ENCODE data around the gene DCAF15.
A peak's percentile ranks its signal among the peaks of the same experiment; 100 is the strongest.

DCAF15 gene

DNA sequence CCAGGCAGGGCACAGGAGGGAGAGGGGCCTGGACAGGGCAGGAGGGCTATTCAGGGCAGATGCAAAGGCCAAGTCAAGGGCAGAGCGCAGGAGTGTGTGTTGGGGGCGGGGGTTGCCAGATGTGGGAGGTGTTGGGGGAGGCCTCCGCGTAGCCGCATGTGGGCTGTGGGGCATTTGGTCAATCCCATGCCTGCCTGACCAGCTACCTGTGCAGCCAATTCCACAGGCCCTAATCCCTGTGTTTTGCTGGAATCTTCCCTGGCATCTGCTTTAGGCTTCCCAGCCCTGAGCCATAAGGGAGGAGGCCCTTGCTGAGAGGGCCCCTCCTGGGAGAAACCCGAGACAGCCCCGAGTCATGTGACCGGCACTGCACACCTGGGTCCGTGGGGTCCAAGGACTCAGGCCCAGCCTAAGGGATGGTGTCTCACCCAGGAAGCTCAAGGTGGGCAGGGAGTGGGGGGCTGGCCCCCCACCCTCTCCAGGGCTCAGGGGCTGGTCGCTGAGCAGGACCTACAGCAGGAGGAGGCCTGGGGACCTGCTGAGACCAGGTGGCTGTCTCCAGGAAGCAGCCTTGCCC, 33.5 kb downstream of the DCAF15 start:
- no peaks in the 10 kb centered on the region for H3K27me3 Mint-ChIP-seq
- no peaks in the 10 kb centered on the region for H3K9me3 Mint-ChIP-seq
- peak; percentile 51 for ATAC-seq
- H3K36me3 Mint-ChIP-seq, result peaks cover 24% of the 10 kb centered on the region
- H3K27ac Mint-ChIP-seq, result peak overlapping the region; percentile 92
- peaks cover 81% of the 10 kb centered on the region for H3K4me1 Mint-ChIP-seq
- H3K4me3 Mint-ChIP-seq, result peak overlapping the region; percentile 45

GRCh38 chr19:13986348-13986904, 34.1 kb downstream of the DCAF15 start:
- peak; percentile 94 for ATAC-seq

DNA sequence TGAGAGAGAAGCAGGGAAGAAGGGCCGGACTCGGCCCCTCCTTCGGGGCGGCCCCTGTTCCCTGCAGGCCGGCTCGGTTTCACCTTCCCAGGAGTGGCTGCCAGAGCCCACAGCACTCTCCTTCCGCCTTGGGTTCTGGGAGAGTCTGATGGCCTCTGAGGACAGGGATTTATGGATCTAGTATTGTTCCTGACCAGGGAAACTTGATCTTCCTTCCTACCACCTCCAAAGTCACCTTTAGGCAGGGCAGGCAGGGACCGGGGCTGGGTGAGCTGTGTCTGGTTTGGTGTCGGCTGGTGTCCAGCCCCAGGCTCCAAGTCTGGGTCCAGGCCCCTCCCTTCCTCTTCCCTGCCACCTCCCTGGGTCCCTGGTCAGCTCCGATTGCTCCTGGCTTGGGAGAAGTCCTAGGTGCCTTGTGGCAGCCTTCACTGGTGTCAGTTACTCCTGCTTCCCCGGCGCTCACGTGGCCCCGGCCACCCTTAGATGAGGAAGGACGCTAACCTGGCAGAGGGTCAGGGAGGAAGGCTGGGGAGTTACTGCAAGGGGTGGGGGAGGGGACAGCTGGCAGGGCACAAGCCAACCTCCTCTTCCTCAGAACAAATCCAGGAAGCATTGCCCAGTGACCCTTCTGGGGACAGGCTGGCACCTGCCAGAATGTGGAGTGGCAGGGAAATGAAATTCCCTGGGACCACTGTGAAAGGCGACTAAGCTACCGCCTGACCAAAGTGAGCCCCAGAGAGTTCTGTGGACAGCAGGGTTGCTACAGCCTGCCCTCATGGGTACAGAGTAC, 35.0 kb downstream of the DCAF15 start:
- Mint-ChIP-seq H3K9me3 (no peaks in the 10 kb centered on the region), H3K4me3 (peak overlapping the region; percentile 70), H3K36me3 (peaks cover 34% of the 10 kb centered on the region), H3K27ac (peak overlapping the region; percentile 92), H3K4me1 (peaks cover 77% of the 10 kb centered on the region), H3K27me3 (no peaks in the 10 kb centered on the region)
- ATAC-seq, result no peak

More at GRCh38 chr19:13986348-13986904, 34.1 kb downstream of the DCAF15 start:
- peaks cover 29% of the 10 kb centered on the region for H3K36me3 Mint-ChIP-seq
- no peaks in the 10 kb centered on the region for H3K9me3 Mint-ChIP-seq
- peak overlapping the region; percentile 70 for H3K4me3 Mint-ChIP-seq
- peak overlapping the region; percentile 92 for H3K27ac Mint-ChIP-seq
- H3K27me3 Mint-ChIP-seq, result no peaks in the 10 kb centered on the region
- peaks cover 80% of the 10 kb centered on the region for H3K4me1 Mint-ChIP-seq

GRCh38 chr19:13989487-13989886, 37.2 kb downstream of the DCAF15 start:
- H3K9me3 Mint-ChIP-seq, result no peaks in the 10 kb centered on the region
- H3K36me3 Mint-ChIP-seq, result peaks cover 40% of the 10 kb centered on the region
- H3K4me1 Mint-ChIP-seq, result peaks cover 62% of the 10 kb centered on the region
- peak overlapping the region; percentile 92 for H3K27ac Mint-ChIP-seq
- no peak for ATAC-seq
- no peaks in the 10 kb centered on the region for H3K27me3 Mint-ChIP-seq
- H3K4me3 Mint-ChIP-seq, result no peak overlapping the region

DNA sequence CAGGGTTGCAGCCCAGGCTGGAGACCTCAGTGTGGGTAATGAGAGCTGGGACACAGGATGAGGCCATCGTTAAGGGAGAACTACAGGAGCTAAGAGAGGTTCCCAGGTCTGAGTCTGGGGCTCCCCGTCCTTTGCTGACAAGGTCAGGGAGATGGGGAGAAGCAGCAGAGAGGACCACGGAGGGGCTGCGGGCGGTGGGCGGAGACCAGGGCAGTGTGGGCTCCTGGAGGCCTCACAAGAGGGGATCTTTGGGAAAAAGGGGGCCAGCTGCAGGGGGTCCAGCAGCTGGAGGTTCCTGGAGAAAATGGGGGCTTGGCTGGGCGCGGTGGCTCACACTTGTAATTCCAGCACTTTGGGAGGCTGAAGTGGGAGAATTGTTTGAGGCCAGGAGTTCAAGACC, 37.8 kb downstream of the DCAF15 start:
- H3K4me1 Mint-ChIP-seq, result peaks cover 61% of the 10 kb centered on the region
- H3K27me3 Mint-ChIP-seq, result no peaks in the 10 kb centered on the region
- no peak for ATAC-seq
- no peak overlapping the region for H3K4me3 Mint-ChIP-seq
- H3K36me3 Mint-ChIP-seq, result peaks cover 40% of the 10 kb centered on the region
- H3K27ac Mint-ChIP-seq, result no peak overlapping the region
- no peaks in the 10 kb centered on the region for H3K9me3 Mint-ChIP-seq

- Mint-ChIP-seq H3K4me1 (peaks cover 45% of the 10 kb centered on the region), H3K36me3 (peaks cover 40% of the 10 kb centered on the region)
Observed at GRCh38 chr19:13992025-13992424, 39.7 kb downstream of the DCAF15 start.

GRCh38 chr19:13993590-13994300, 41.4 kb downstream of the DCAF15 start:
- Mint-ChIP-seq H3K4me1 (peaks cover 29% of the 10 kb centered on the region), H3K4me3 (no peak overlapping the region), H3K36me3 (peaks cover 42% of the 10 kb centered on the region), H3K27ac (no peak overlapping the region), H3K27me3 (no peaks in the 10 kb centered on the region), H3K9me3 (no peaks in the 10 kb centered on the region)
- no peak for ATAC-seq

More at GRCh38 chr19:13992025-13992424, 39.7 kb downstream of the DCAF15 start:
- H3K4me3 Mint-ChIP-seq, result no peak overlapping the region
- no peaks in the 10 kb centered on the region for H3K27me3 Mint-ChIP-seq
- peak overlapping the region; percentile 33 for H3K27ac Mint-ChIP-seq
- H3K9me3 Mint-ChIP-seq, result no peaks in the 10 kb centered on the region
- no peak for ATAC-seq

DNA sequence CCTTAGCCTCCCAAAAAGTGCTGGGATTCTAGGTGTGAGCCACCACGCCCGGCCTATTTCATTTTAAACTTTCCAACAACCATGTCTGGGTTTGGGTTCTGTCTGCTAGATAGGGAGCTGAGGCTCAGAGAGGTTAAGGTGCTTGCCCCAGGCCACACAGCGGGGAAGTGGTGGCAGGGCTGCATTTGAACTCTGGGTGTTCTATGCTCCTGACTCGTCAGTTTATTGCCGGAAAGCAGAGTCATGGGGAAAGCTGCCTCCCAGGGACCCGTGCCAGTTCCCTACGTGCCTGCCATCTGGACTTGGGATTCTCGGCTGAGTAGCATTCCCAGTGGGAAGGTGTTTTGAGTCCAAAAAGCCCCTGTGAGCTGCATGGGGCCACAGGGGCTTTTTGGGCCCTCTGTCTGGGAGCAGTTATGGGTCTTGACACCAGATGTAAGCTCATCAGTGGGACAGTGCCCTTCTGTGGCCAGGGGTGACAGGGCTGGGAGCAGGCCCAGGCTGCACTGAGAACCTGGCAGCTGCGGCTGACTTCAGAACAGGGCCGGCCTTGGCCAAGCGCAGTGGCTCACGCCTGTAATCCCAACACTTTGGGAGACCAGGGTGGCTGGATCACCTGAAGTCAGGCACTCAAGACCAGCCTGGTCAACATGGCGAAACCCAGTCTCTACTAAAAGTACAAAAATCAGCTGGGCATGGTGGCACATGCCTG, 42.9 kb downstream of the DCAF15 start:
- H3K4me3 Mint-ChIP-seq, result no peak overlapping the region
- H3K27me3 Mint-ChIP-seq, result no peaks in the 10 kb centered on the region
- H3K36me3 Mint-ChIP-seq, result peaks cover 30% of the 10 kb centered on the region
- ATAC-seq, result no peak
- H3K4me1 Mint-ChIP-seq, result peaks cover 20% of the 10 kb centered on the region
- H3K27ac Mint-ChIP-seq, result peak overlapping the region; percentile 25
- no peaks in the 10 kb centered on the region for H3K9me3 Mint-ChIP-seq

- H3K4me1 Mint-ChIP-seq, result peaks cover 25% of the 10 kb centered on the region
- H3K27ac Mint-ChIP-seq, result no peak overlapping the region
- ATAC-seq, result no peak
- H3K4me3 Mint-ChIP-seq, result no peak overlapping the region
- H3K27me3 Mint-ChIP-seq, result no peaks in the 10 kb centered on the region
- H3K36me3 Mint-ChIP-seq, result peaks cover 21% of the 10 kb centered on the region
- no peaks in the 10 kb centered on the region for H3K9me3 Mint-ChIP-seq
Observed at GRCh38 chr19:13995878-13996765, 43.8 kb downstream of the DCAF15 start.

DNA sequence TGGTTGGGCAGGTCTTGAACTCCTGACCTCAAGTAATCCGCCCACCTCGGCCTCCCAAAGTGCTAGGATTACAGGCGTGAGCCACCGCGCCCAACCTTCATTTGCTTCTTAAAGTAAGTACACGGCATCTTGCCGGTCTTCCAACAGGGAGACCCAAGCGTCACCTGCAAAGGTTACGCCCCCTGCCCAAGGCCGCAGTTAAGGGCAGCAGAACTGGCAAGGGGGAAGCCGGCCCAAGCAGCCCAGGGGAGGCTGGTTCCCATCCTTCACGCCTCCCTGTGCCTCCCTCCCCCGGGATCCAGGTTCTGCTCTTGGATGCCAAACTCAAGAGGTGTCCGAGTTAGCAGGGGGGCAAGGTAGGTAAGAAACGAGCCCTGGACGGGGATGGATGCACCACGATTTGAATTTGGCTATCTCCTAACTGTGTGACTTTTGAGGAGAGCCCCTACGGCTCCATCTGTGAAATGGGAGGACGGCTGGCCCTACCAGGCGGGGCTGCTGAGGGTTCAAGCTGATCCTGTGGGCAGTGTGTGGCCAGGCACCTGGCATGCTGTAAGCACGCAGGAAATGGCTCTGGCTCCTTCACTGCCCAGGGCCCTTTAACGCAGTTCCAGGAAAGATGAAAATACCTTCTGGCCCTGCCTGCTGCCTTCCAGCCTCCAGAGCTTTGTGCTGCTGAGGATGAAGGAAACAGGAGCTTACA, 44.8 kb downstream of the DCAF15 start:
- H3K27me3 Mint-ChIP-seq, result no peaks in the 10 kb centered on the region
- ATAC-seq, result no peak
- H3K27ac Mint-ChIP-seq, result peak overlapping the region; percentile 32
- peaks cover 16% of the 10 kb centered on the region for H3K36me3 Mint-ChIP-seq
- H3K9me3 Mint-ChIP-seq, result no peaks in the 10 kb centered on the region
- H3K4me3 Mint-ChIP-seq, result no peak overlapping the region
- H3K4me1 Mint-ChIP-seq, result peaks cover 29% of the 10 kb centered on the region

GRCh38 chr19:13997631-13997962, 45.3 kb downstream of the DCAF15 start:
- ATAC-seq, result no peak
- Mint-ChIP-seq H3K27me3 (no peaks in the 10 kb centered on the region), H3K9me3 (no peaks in the 10 kb centered on the region), H3K4me3 (no peak overlapping the region), H3K27ac (peak overlapping the region; percentile 32), H3K36me3 (peaks cover 11% of the 10 kb centered on the region), H3K4me1 (peaks cover 31% of the 10 kb centered on the region)

- peaks cover 7% of the 10 kb centered on the region for H3K36me3 Mint-ChIP-seq
- ATAC-seq, result no peak
Observed at GRCh38 chr19:13998426-13998825, 46.1 kb downstream of the DCAF15 start.

GRCh38 chr19:13999085-13999484, 46.8 kb downstream of the DCAF15 start:
- H3K27ac Mint-ChIP-seq, result no peak overlapping the region
- no peaks in the 10 kb centered on the region for H3K27me3 Mint-ChIP-seq
- H3K36me3 Mint-ChIP-seq, result peaks cover 7% of the 10 kb centered on the region
- H3K9me3 Mint-ChIP-seq, result no peaks in the 10 kb centered on the region
- no peak for ATAC-seq
- no peak overlapping the region for H3K4me3 Mint-ChIP-seq
- peaks cover 43% of the 10 kb centered on the region for H3K4me1 Mint-ChIP-seq

More at GRCh38 chr19:13998426-13998825, 46.1 kb downstream of the DCAF15 start:
- Mint-ChIP-seq H3K27ac (peak overlapping the region; percentile 32), H3K4me1 (peaks cover 39% of the 10 kb centered on the region), H3K4me3 (no peak overlapping the region), H3K27me3 (no peaks in the 10 kb centered on the region), H3K9me3 (no peaks in the 10 kb centered on the region)
